ENCODE measurements around the gene RHOH.

DNA sequence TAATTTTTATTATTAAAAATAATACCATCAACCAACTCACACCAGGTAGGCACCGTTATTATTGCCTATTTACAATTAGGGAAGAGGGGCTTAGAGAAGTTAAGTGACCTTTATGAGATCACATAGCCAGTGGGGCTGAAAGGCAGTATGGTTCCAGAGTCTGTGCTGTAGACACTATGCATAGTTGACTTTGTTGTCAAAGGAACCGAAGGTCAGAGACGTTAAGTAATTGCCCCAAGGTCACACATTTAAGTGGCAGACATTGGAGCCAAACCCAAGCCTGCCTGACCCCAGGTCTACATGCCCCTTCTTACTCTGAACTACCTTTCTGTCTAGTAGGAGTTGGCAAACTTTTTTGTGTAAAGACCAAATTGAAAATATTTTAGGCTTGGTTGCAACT, 36.4 kb downstream of the RHOH start:
- TF ChIP-seq EZH2 (IDR thresholded peaks at IDR 0.05; ENCODE audit: low read depth): no peak
- TF ChIP-seq, protein P1, sequence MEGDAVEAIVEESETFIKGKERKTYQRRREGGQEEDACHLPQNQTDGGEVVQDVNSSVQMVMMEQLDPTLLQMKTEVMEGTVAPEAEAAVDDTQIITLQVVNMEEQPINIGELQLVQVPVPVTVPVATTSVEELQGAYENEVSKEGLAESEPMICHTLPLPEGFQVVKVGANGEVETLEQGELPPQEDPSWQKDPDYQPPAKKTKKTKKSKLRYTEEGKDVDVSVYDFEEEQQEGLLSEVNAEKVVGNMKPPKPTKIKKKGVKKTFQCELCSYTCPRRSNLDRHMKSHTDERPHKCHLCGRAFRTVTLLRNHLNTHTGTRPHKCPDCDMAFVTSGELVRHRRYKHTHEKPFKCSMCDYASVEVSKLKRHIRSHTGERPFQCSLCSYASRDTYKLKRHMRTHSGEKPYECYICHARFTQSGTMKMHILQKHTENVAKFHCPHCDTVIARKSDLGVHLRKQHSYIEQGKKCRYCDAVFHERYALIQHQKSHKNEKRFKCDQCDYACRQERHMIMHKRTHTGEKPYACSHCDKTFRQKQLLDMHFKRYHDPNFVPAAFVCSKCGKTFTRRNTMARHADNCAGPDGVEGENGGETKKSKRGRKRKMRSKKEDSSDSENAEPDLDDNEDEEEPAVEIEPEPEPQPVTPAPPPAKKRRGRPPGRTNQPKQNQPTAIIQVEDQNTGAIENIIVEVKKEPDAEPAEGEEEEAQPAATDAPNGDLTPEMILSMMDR (conservative IDR thresholded peaks at IDR 0.05): no peak

All from PC-9 (cell line).